ENCODE results near the gene B3GNT8.
A peak's percentile ranks its signal among the peaks of the same experiment; 100 is the strongest.
"Not testable (repeated sequence)": the region's sequence is repeated elsewhere in the genome, so short reads cannot be mapped to it uniquely, and the experiment has no call there.

Gene B3GNT8

GRCh38 chr19:41426952-41427646 is at the start of gene B3GNT8:
Gene B3GNT8 (minus strand): TSS chr19:41427374. CDS start chr19:41426778, 596 bp downstream.
- DNase-seq (ENCODE audit: low spot score), result peak; percentile 36

GRCh38 chr19:41476583-41476982 is 49.4 kb upstream of the B3GNT8 start:
- DNase-seq (ENCODE audit: low spot score), result no peak

GRCh38 chr19:41463257-41464256 is 36.4 kb upstream of the B3GNT8 start:
- DNase-seq (ENCODE audit: low spot score), result not testable (repeated sequence)

GRCh38 chr19:41462497-41462896 is 35.3 kb upstream of the B3GNT8 start:
- DNase-seq (ENCODE audit: low spot score), result no peak

- DNase-seq (ENCODE audit: low spot score), result no peak
These were observed 30.1 kb upstream of the B3GNT8 start for GRCh38 chr19:41457241-41457640.

GRCh38 chr19:41456342-41456918 is 29.3 kb upstream of the B3GNT8 start:
- DNase-seq (ENCODE audit: low spot score), result no peak

GRCh38 chr19:41455936-41456335 is 28.8 kb upstream of the B3GNT8 start:
- no peak for DNase-seq (ENCODE audit: low spot score)

- DNase-seq (ENCODE audit: low spot score), result no peak
These were observed 25.6 kb upstream of the B3GNT8 start for GRCh38 chr19:41452584-41453275.

GRCh38 chr19:41449865-41450178 is 22.6 kb upstream of the B3GNT8 start:
- no peak for DNase-seq (ENCODE audit: low spot score)

- peak; percentile 80 for DNase-seq (ENCODE audit: low spot score)
These were observed 22.1 kb upstream of the B3GNT8 start for GRCh38 chr19:41449079-41449864.

GRCh38 chr19:41447732-41448332 is 20.7 kb upstream of the B3GNT8 start:
- no peak for DNase-seq (ENCODE audit: low spot score)

- no peak for DNase-seq (ENCODE audit: low spot score)
These were observed 18.4 kb upstream of the B3GNT8 start for GRCh38 chr19:41445575-41445974.

- DNase-seq (ENCODE audit: low spot score), result no peak
These were observed 16.8 kb upstream of the B3GNT8 start for GRCh38 chr19:41443813-41444455.

GRCh38 chr19:41442473-41443355 is 15.5 kb upstream of the B3GNT8 start, which contains the start of gene ERICH4:
Gene ERICH4 (plus strand): TSS chr19:41443156. CDS start chr19:41443170, 14 bp downstream.
- DNase-seq (ENCODE audit: low spot score), result no peak

GRCh38 chr19:41441321-41441945 is 14.3 kb upstream of the B3GNT8 start:
- DNase-seq (ENCODE audit: low spot score), result no peak

GRCh38 chr19:41439441-41440222 is 12.5 kb upstream of the B3GNT8 start, which contains the start of gene DMAC2:
Gene DMAC2 (minus strand): TSS chr19:41439912. CDS start chr19:41439899, 13 bp downstream.
- peak; percentile 100 for DNase-seq (ENCODE audit: low spot score)

GRCh38 chr19:41437944-41438574 is 10.9 kb upstream of the B3GNT8 start:
- no peak for DNase-seq (ENCODE audit: low spot score)

- no peak for DNase-seq (ENCODE audit: low spot score)
These were observed 9.4 kb upstream of the B3GNT8 start for GRCh38 chr19:41436674-41436951.

Data from cerebellar cortex (tissue), 1 donor.